Ovary (tissue), 9 donors: ENCODE data around the gene ING2. TPM values are rescaled to one million over a fixed set of nuclear protein-coding genes. Genes with fewer than 3 reads are reported as not detected.

Source experiments
- DNase-seq, 5 donors: peaks; one replicate each; pipeline ENCODE4 v3.0.0-alpha.2; 2019 to 2020
- H3K27ac ChIP-seq, 2 donors: fragments of 200-600 bp; one replicate each; pipeline versions ENCODE4 v1.5.1 to v1.8.0; 2019 to 2022
- H3K27me3 ChIP-seq: fragments of 200-600 bp; one replicate; pipeline ENCODE4 v1.8.0; 2022
- H3K36me3 ChIP-seq: fragments of 200-600 bp; sonication (generic); one replicate; pipeline ENCODE4 v1.5.1; 2019
- H3K4me1 ChIP-seq: one replicate; pipeline ENCODE4 v1.8.1; 2013; ENCODE audit warnings: mild to moderate bottlenecking, moderate library complexity; ENCODE audit not compliant: insufficient read depth
- H3K4me3 ChIP-seq: fragments of 200-600 bp; sonication (generic); one replicate; pipeline ENCODE4 v1.5.1; 2017
- H3K9me3 ChIP-seq, 2 donors: fragments of 200-600 bp in 1 of 2; sonication (generic) in 1 of 2; one replicate each; pipeline versions ENCODE4 v1.5.1 to v1.8.1; 2013 to 2019; ENCODE audit warnings: mild to moderate bottlenecking in 1 of 2, moderate library complexity in 1 of 2
- CTCF ChIP-seq, 3 donors: fragments of 450-650 bp in 2 of 3; fragments of 200-600 bp in 1 of 3; IDR thresholded peaks; one replicate each; pipeline versions ENCODE4 v1.5.1 to v1.8.0; 2016 to 2022; ENCODE audit warnings: antibody characterized with exemption in 3 of 3, mild to moderate bottlenecking in 1 of 3
- EP300 ChIP-seq: sonication (generic); formaldehyde crosslinking; IDR thresholded peaks from one replicate; pipeline ENCODE4 v1.6.1; 2017; ENCODE audit warnings: antibody characterized with exemption
- POLR2A ChIP-seq: fragments of 450-650 bp; IDR thresholded peaks from one replicate; pipeline ENCODE4 v1.6.1; 2017; ENCODE audit warnings: antibody characterized with exemption, mild to moderate bottlenecking, moderate library complexity
- WGBS, 3 donors: extraction: QIAGEN DNeasy Blood & Tissue Kit in 1 of 3; methylation state at CpG; one replicate each; pipeline versions ENCODE4 v1.1.5 to v1.1.7; 2013 to 2017; 5-methylcytosine and 5-hydroxymethylcytosine counted together
- intact Hi-C, 4 donors: fragments of 100-400 bp; cut with DNase I; formaldehyde crosslinking; loops; one replicate each; pipeline versions ENCODE4 v1.11.0 to v1.15.1; 2022 to 2023
- polyA plus RNA-seq, 2 donors: library from polyadenylated mRNA; stranded (reverse); fragments of 200-250 nt in 1 of 2; fragments of 350-450 nt in 1 of 2; fragmentation: Illumina TruSeq in 1 of 2; extraction: RNeasy Lipid Tissue Mini Kit (QIAGEN cat#74804) in 1 of 2; gene quantifications; one replicate each; pipeline ENCODE4 v1.2.3, GENCODE V29; 2013 to 2014
- total RNA-seq, 7 donors: library from RNA; depleted of rRNA in 2 of 7; stranded (reverse); fragments of >200 nt in 2 of 7; fragmentation: NEBNext Ultra II Directional in 3 of 7; extraction: Animal tissue kit (Norgen Biotek cat#: 25700) in 3 of 7; gene quantifications; one replicate each; pipeline versions ENCODE4 v1.1.0 to v1.2.4, GENCODE V29; 2016 to 2023
- donor health status: DM: no; HTN: no; CAD: no; lungs with moderate emphysema.
- donor health status: DM: no; HTN: no; CAD: no.
- donor health status: Bipolar disorder and iron deficiency.
- donor health status: DM: yes; HTN: yes; CAD: no.
- donor health status: DM: no; HTN: no; CAD: no.
- donor health status: DM: yes; HTN: yes; CAD: no.

ING2 gene
- total and polyA plus RNA-seq, 9 donors, result 19.3 to 47.5 (median 31.4) TPM

GRCh38 chr4:183483997-183484396 lies 20.9 kb upstream of the ING2 start:
- Histone ChIP-seq H3K27ac (no peak overlapping the region), H3K4me1 (no peaks in the 10 kb centered on the region), H3K36me3 (no peaks in the 10 kb centered on the region), H3K4me3 (no peak overlapping the region), H3K9me3 (no peaks in the 10 kb centered on the region), H3K27me3 (no peaks in the 10 kb centered on the region)
- WGBS, 3 donors, result 93 to 94% (median 94%) methylated on average over 7 of the region's 7 CpGs
- no peak for TF ChIP-seq CTCF (IDR thresholded peaks at IDR 0.05)
- TF ChIP-seq EP300, result no peak
- TF ChIP-seq POLR2A, result no peak
- intact Hi-C loops, result no loop called here
- no peak for DNase-seq

- H3K4me1 ChIP-seq, result no peaks in the 10 kb centered on the region
- no peak for DNase-seq
- no peaks in the 10 kb centered on the region for H3K36me3 ChIP-seq
- no peaks in the 10 kb centered on the region for H3K9me3 ChIP-seq
- no peak overlapping the region for H3K27ac ChIP-seq
- no peak overlapping the region for H3K4me3 ChIP-seq
- WGBS, 3 donors, result 81 to 89% (median 81%) methylated on average over 11 of the region's 11 CpGs
- intact Hi-C loops, result no loop called here
- TF ChIP-seq CTCF (IDR thresholded peaks at IDR 0.05) (no peak), EP300 (no peak), POLR2A (no peak)
- H3K27me3 ChIP-seq, result no peaks in the 10 kb centered on the region
These were observed 19.3 kb upstream of the ING2 start for GRCh38 chr4:183485411-183486160.

- no peak overlapping the region for H3K4me3 ChIP-seq
- intact Hi-C loops, result no loop called here
- no peaks in the 10 kb centered on the region for H3K4me1 ChIP-seq
- DNase-seq, result no peak
- no peak for TF ChIP-seq POLR2A
- TF ChIP-seq EP300, result no peak
- TF ChIP-seq CTCF (IDR thresholded peaks at IDR 0.05), result no peak
- H3K27ac ChIP-seq, result no peak overlapping the region
- H3K9me3 ChIP-seq, result no peaks in the 10 kb centered on the region
- 87 to 90% (median 89%) methylated on average over 3 of the region's 3 CpGs for WGBS, 3 donors
- H3K36me3 ChIP-seq, result no peaks in the 10 kb centered on the region
- H3K27me3 ChIP-seq, result no peaks in the 10 kb centered on the region
These were observed 12.1 kb upstream of the ING2 start for GRCh38 chr4:183492791-183493222.

- Histone ChIP-seq H3K9me3 (no peaks in the 10 kb centered on the region), H3K4me1 (no peaks in the 10 kb centered on the region), H3K36me3 (no peaks in the 10 kb centered on the region), H3K4me3 (no peak overlapping the region), H3K27ac (no peak overlapping the region), H3K27me3 (no peaks in the 10 kb centered on the region)
- no peak for DNase-seq
- WGBS, 3 donors, result 82 to 94% (median 93%) methylated on average over 3 of the region's 3 CpGs
- intact Hi-C loops, result no loop called here
- TF ChIP-seq POLR2A (no peak), CTCF (IDR thresholded peaks at IDR 0.05) (no peak), EP300 (no peak)
These were observed 11.6 kb upstream of the ING2 start for GRCh38 chr4:183493246-183493645.
